Stimulated activated memory B cell treated with anti-CD40 and anti-IgM and Interleukin-4, amounts not matched to agents 10 μg/mL and 1 μg/mL and 100 μg/mL, for 72 hours (primary cell): ENCODE results near the gene FAM124B.
A peak's percentile ranks its signal among the peaks of the same experiment; 100 is the strongest.

ENCODE experiments used
- ATAC-seq: fragments of 150-1000 bp; cut with Tn5 transposase; 2 replicates; pipeline ENCODE4 v1.10.0; 2021
- H3K27ac Mint-ChIP-seq: one replicate; pipeline ENCODE4 v1.8.0; 2022; ENCODE audit warnings: mild to moderate bottlenecking, mixed read lengths
- H3K27me3 Mint-ChIP-seq: one replicate; pipeline ENCODE4 v1.8.0; 2022; ENCODE audit warnings: mixed read lengths
- H3K36me3 Mint-ChIP-seq: one replicate; pipeline ENCODE4 v1.8.0; 2022; ENCODE audit warnings: mixed read lengths
- H3K4me1 Mint-ChIP-seq: one replicate; pipeline ENCODE4 v1.8.0; 2022; ENCODE audit warnings: mixed read lengths
- H3K4me3 Mint-ChIP-seq: one replicate; pipeline ENCODE4 v1.8.0; 2022; ENCODE audit warnings: mild to moderate bottlenecking, moderate library complexity, mixed read lengths
- H3K9me3 Mint-ChIP-seq: one replicate; pipeline ENCODE4 v1.8.0; 2022; ENCODE audit warnings: mixed read lengths

FAM124B gene

GRCh38 chr2:224379172-224379571 lies 22.7 kb downstream of the FAM124B start:
- peaks cover 9% of the 10 kb centered on the region for H3K4me1 Mint-ChIP-seq
- no peaks in the 10 kb centered on the region for H3K9me3 Mint-ChIP-seq
- H3K36me3 Mint-ChIP-seq = no peaks in the 10 kb centered on the region
- H3K27ac Mint-ChIP-seq = no peak overlapping the region
- no peaks in the 10 kb centered on the region for H3K27me3 Mint-ChIP-seq
- no peak for ATAC-seq
- H3K4me3 Mint-ChIP-seq = no peak overlapping the region

GRCh38 chr2:224378701-224379097 lies 23.2 kb downstream of the FAM124B start:
- Mint-ChIP-seq H3K4me3 (no peak overlapping the region), H3K4me1 (peaks cover 9% of the 10 kb centered on the region), H3K27ac (no peak overlapping the region), H3K9me3 (no peaks in the 10 kb centered on the region), H3K27me3 (no peaks in the 10 kb centered on the region), H3K36me3 (no peaks in the 10 kb centered on the region)
- ATAC-seq = no peak

GRCh38 chr2:224377751-224378700 lies 23.9 kb downstream of the FAM124B start:
- Mint-ChIP-seq H3K36me3 (no peaks in the 10 kb centered on the region), H3K4me1 (peaks cover 9% of the 10 kb centered on the region), H3K4me3 (no peak overlapping the region), H3K9me3 (no peaks in the 10 kb centered on the region), H3K27ac (no peak overlapping the region), H3K27me3 (no peaks in the 10 kb centered on the region)
- no peak for ATAC-seq

- peaks cover 8% of the 10 kb centered on the region for H3K4me1 Mint-ChIP-seq
- H3K27me3 Mint-ChIP-seq = no peaks in the 10 kb centered on the region
- H3K9me3 Mint-ChIP-seq = peaks cover 4% of the 10 kb centered on the region
- H3K4me3 Mint-ChIP-seq = no peak overlapping the region
- no peak for ATAC-seq
- H3K27ac Mint-ChIP-seq = no peak overlapping the region
- no peaks in the 10 kb centered on the region for H3K36me3 Mint-ChIP-seq
Observed at GRCh38 chr2:224372641-224373040, 29.3 kb downstream of the FAM124B start.

- H3K36me3 Mint-ChIP-seq = no peaks in the 10 kb centered on the region
- no peak overlapping the region for H3K4me3 Mint-ChIP-seq
- H3K4me1 Mint-ChIP-seq = no peaks in the 10 kb centered on the region
- H3K9me3 Mint-ChIP-seq = peaks cover 4% of the 10 kb centered on the region
- no peaks in the 10 kb centered on the region for H3K27me3 Mint-ChIP-seq
- no peak overlapping the region for H3K27ac Mint-ChIP-seq
- ATAC-seq = no peak
Observed at GRCh38 chr2:224369028-224369632, 32.8 kb downstream of the FAM124B start.

- H3K27ac Mint-ChIP-seq = no peak overlapping the region
- no peak for ATAC-seq
- H3K27me3 Mint-ChIP-seq = no peaks in the 10 kb centered on the region
- H3K9me3 Mint-ChIP-seq = peaks cover 4% of the 10 kb centered on the region
- no peaks in the 10 kb centered on the region for H3K4me1 Mint-ChIP-seq
- H3K36me3 Mint-ChIP-seq = no peaks in the 10 kb centered on the region
- no peak overlapping the region for H3K4me3 Mint-ChIP-seq
Observed at GRCh38 chr2:224366267-224366844, 35.6 kb downstream of the FAM124B start.

- Mint-ChIP-seq H3K4me1 (no peaks in the 10 kb centered on the region), H3K9me3 (peaks cover 1% of the 10 kb centered on the region), H3K4me3 (no peak overlapping the region), H3K36me3 (no peaks in the 10 kb centered on the region), H3K27me3 (no peaks in the 10 kb centered on the region), H3K27ac (no peak overlapping the region)
- ATAC-seq = no peak
Observed at GRCh38 chr2:224365331-224365730, 36.6 kb downstream of the FAM124B start.

GRCh38 chr2:224363281-224363680 lies 38.6 kb downstream of the FAM124B start:
- no peaks in the 10 kb centered on the region for H3K4me1 Mint-ChIP-seq
- no peak overlapping the region for H3K27ac Mint-ChIP-seq
- no peak for ATAC-seq
- no peaks in the 10 kb centered on the region for H3K27me3 Mint-ChIP-seq
- no peaks in the 10 kb centered on the region for H3K36me3 Mint-ChIP-seq
- no peak overlapping the region for H3K4me3 Mint-ChIP-seq
- H3K9me3 Mint-ChIP-seq = no peaks in the 10 kb centered on the region

GRCh38 chr2:224362094-224362493 lies 39.8 kb downstream of the FAM124B start:
- no peak for ATAC-seq
- H3K36me3 Mint-ChIP-seq = no peaks in the 10 kb centered on the region
- no peaks in the 10 kb centered on the region for H3K9me3 Mint-ChIP-seq
- H3K27ac Mint-ChIP-seq = no peak overlapping the region
- no peaks in the 10 kb centered on the region for H3K4me1 Mint-ChIP-seq
- no peak overlapping the region for H3K4me3 Mint-ChIP-seq
- H3K27me3 Mint-ChIP-seq = no peaks in the 10 kb centered on the region

- Mint-ChIP-seq H3K9me3 (no peaks in the 10 kb centered on the region), H3K27me3 (no peaks in the 10 kb centered on the region), H3K4me1 (no peaks in the 10 kb centered on the region), H3K36me3 (no peaks in the 10 kb centered on the region), H3K27ac (no peak overlapping the region), H3K4me3 (no peak overlapping the region)
- no peak for ATAC-seq
Observed at GRCh38 chr2:224360801-224361251, 41.1 kb downstream of the FAM124B start.

GRCh38 chr2:224359569-224359968 lies 42.3 kb downstream of the FAM124B start:
- no peaks in the 10 kb centered on the region for H3K36me3 Mint-ChIP-seq
- ATAC-seq = no peak
- H3K9me3 Mint-ChIP-seq = no peaks in the 10 kb centered on the region
- H3K27me3 Mint-ChIP-seq = no peaks in the 10 kb centered on the region
- H3K4me1 Mint-ChIP-seq = no peaks in the 10 kb centered on the region
- no peak overlapping the region for H3K4me3 Mint-ChIP-seq
- H3K27ac Mint-ChIP-seq = no peak overlapping the region

GRCh38 chr2:224357098-224357901 lies 44.6 kb downstream of the FAM124B start:
- Mint-ChIP-seq H3K4me3 (no peak overlapping the region), H3K27me3 (peaks cover 12% of the 10 kb centered on the region), H3K4me1 (no peaks in the 10 kb centered on the region), H3K27ac (no peak overlapping the region), H3K36me3 (no peaks in the 10 kb centered on the region), H3K9me3 (no peaks in the 10 kb centered on the region)
- ATAC-seq = peak; percentile 75

- no peak for ATAC-seq
- peaks cover 20% of the 10 kb centered on the region for H3K27me3 Mint-ChIP-seq
- H3K27ac Mint-ChIP-seq = no peak overlapping the region
- H3K9me3 Mint-ChIP-seq = no peaks in the 10 kb centered on the region
- H3K36me3 Mint-ChIP-seq = no peaks in the 10 kb centered on the region
- no peak overlapping the region for H3K4me3 Mint-ChIP-seq
- H3K4me1 Mint-ChIP-seq = no peaks in the 10 kb centered on the region
Observed at GRCh38 chr2:224354632-224355211, 47.2 kb downstream of the FAM124B start.

- Mint-ChIP-seq H3K4me1 (no peaks in the 10 kb centered on the region), H3K4me3 (no peak overlapping the region), H3K36me3 (peaks cover 5% of the 10 kb centered on the region), H3K9me3 (peaks cover 5% of the 10 kb centered on the region), H3K27me3 (peaks cover 35% of the 10 kb centered on the region), H3K27ac (no peak overlapping the region)
- ATAC-seq = no peak
Observed at GRCh38 chr2:224350703-224351102, 51.2 kb downstream of the FAM124B start.

GRCh38 chr2:224349396-224349795 lies 52.5 kb downstream of the FAM124B start:
- H3K36me3 Mint-ChIP-seq = peaks cover 5% of the 10 kb centered on the region
- no peak overlapping the region for H3K4me3 Mint-ChIP-seq
- H3K27me3 Mint-ChIP-seq = peaks cover 35% of the 10 kb centered on the region
- peaks cover 6% of the 10 kb centered on the region for H3K9me3 Mint-ChIP-seq
- H3K4me1 Mint-ChIP-seq = no peaks in the 10 kb centered on the region
- no peak for ATAC-seq
- no peak overlapping the region for H3K27ac Mint-ChIP-seq
